NCI-H526 treated with DMSO at 0.1 percent for 48 hours (cell line): Measurements from ENCODE around the gene GIGYF2.
"Not testable (repeated sequence)": the region's sequence is repeated elsewhere in the genome, so short reads cannot be mapped to it uniquely, and the experiment has no call there.

Experiments
- DNase-seq: peaks from one replicate; lab custom pipeline; 2025; lab: John Stamatoyannopoulos, UW

GIGYF2 gene

GRCh38 chr2:232697059-232697806 is at the start of gene GIGYF2:
Gene GIGYF2 (plus strand): TSS chr2:232697331. CDS start chr2:232735198, 37,867 bp downstream.
- DNase-seq, result peak; percentile 92

- DNase-seq, result no peak
These were observed 48.1 kb upstream of the GIGYF2 start for GRCh38 chr2:232649033-232649432.

GRCh38 chr2:232652505-232652851 is 44.7 kb upstream of the GIGYF2 start:
- DNase-seq, result no peak

- DNase-seq, result no peak
These were observed 43.7 kb upstream of the GIGYF2 start for GRCh38 chr2:232653441-232653840.

- DNase-seq, result no peak
These were observed 41.7 kb upstream of the GIGYF2 start for GRCh38 chr2:232655392-232655791.

GRCh38 chr2:232658217-232658785 is 38.8 kb upstream of the GIGYF2 start:
- no peak for DNase-seq

GRCh38 chr2:232659359-232659758 is 37.8 kb upstream of the GIGYF2 start:
- DNase-seq, result no peak

- no peak for DNase-seq
These were observed 34.5 kb upstream of the GIGYF2 start for GRCh38 chr2:232662486-232663260.

GRCh38 chr2:232666051-232666805 is 30.9 kb upstream of the GIGYF2 start:
- DNase-seq, result no peak

GRCh38 chr2:232667989-232668583 is 29.0 kb upstream of the GIGYF2 start:
- no peak for DNase-seq

GRCh38 chr2:232668805-232669444 is 28.2 kb upstream of the GIGYF2 start:
- no peak for DNase-seq

- no peak for DNase-seq
These were observed 24.5 kb upstream of the GIGYF2 start for GRCh38 chr2:232672588-232672987.

GRCh38 chr2:232674491-232674890 is 22.6 kb upstream of the GIGYF2 start:
- no peak for DNase-seq

GRCh38 chr2:232675381-232675780 is 21.8 kb upstream of the GIGYF2 start:
- DNase-seq, result no peak

- no peak for DNase-seq
These were observed 17.1 kb upstream of the GIGYF2 start for GRCh38 chr2:232680006-232680405.

- no peak for DNase-seq
These were observed 15.6 kb upstream of the GIGYF2 start for GRCh38 chr2:232681527-232681926.

- no peak for DNase-seq
These were observed 13.8 kb upstream of the GIGYF2 start for GRCh38 chr2:232683368-232683767.

GRCh38 chr2:232685391-232685790 is 11.7 kb upstream of the GIGYF2 start:
- DNase-seq, result not testable (repeated sequence)

- DNase-seq, result no peak
These were observed 9.6 kb upstream of the GIGYF2 start for GRCh38 chr2:232687382-232688160.

- no peak for DNase-seq
These were observed 8.9 kb upstream of the GIGYF2 start for GRCh38 chr2:232688201-232688600.
